OCI-LY7 (cell line): ENCODE measurements around the gene OR5AC2. TPM values are rescaled to one million over a fixed set of nuclear protein-coding genes. Genes with fewer than 3 reads are reported as not detected.

Source experiments
- BruUV-seq: library from RNA; stranded (reverse); fragments of 400-500 nt; replicated peaks from 2 replicates; lab custom pipeline; 2021; lab: Mats Ljungman, UMichigan
- CTCF ChIA-PET: fragments of 300-600 bp; sonication (Branson Sonifier 250); formaldehyde crosslinking; loops from one replicate; lab custom pipeline; 2022; ENCODE audit warnings: antibody characterized with exemption; ENCODE audit not compliant: unreplicated experiment; lab: Charles Lee
- POLR2A ChIA-PET: fragments of 300-600 bp; sonication (Branson Sonifier 250); formaldehyde crosslinking; loops from one replicate; lab custom pipeline; 2022; ENCODE audit warnings: antibody characterized with exemption; lab: Charles Lee
- DNase-seq: peaks from one replicate; pipeline ENCODE4 v3.0.0-alpha.2; 2015; ENCODE audit warnings: low spot score
- H2AFZ ChIP-seq: fragments of 200-600 bp; sonication (generic), shearing (Covaris generic); 2 replicates; pipeline ENCODE4 v1.6.1; 2014; ENCODE audit warnings: mild to moderate bottlenecking, antibody characterized with exemption, low read length, moderate library complexity
- H3K27ac ChIP-seq: fragments of 200-600 bp; sonication (generic); 2 replicates; pipeline ENCODE4 v1.5.1; 2014; ENCODE audit warnings: mixed run types, low read depth, mild to moderate bottlenecking, moderate library complexity, low read length, inconsistent platforms; ENCODE audit not compliant: poor library complexity, severe bottlenecking
- H3K36me3 ChIP-seq: fragments of 200-600 bp; sonication (generic); 2 replicates; pipeline ENCODE4 v1.6.1; 2014; ENCODE audit warnings: mild to moderate bottlenecking, antibody characterized with exemption, low read length, moderate library complexity, mixed read lengths; ENCODE audit not compliant: insufficient read depth
- H3K4me1 ChIP-seq: fragments of 200-600 bp; sonication (generic); 2 replicates; pipeline ENCODE4 v1.5.1; 2014; ENCODE audit warnings: mild to moderate bottlenecking, low read length; ENCODE audit not compliant: insufficient read depth, poor library complexity, severe bottlenecking
- H3K4me2 ChIP-seq: fragments of 200-600 bp; sonication (generic); 2 replicates; pipeline ENCODE4 v1.6.1; 2014; ENCODE audit warnings: mild to moderate bottlenecking, low read length
- H3K4me3 ChIP-seq: fragments of 200-600 bp; sonication (generic); 2 replicates; pipeline ENCODE4 v1.5.1; 2014; ENCODE audit warnings: mild to moderate bottlenecking, low read depth, low read length; ENCODE audit not compliant: poor library complexity, severe bottlenecking
- H3K79me2 ChIP-seq: fragments of 200-600 bp; sonication (generic); 2 replicates; pipeline ENCODE4 v1.6.1; 2016; ENCODE audit warnings: low read depth, mild to moderate bottlenecking, low read length, moderate library complexity, mixed read lengths; ENCODE audit not compliant: insufficient read depth
- H3K9me2 ChIP-seq: fragments of 200-600 bp; sonication (generic); 2 replicates; pipeline ENCODE4 v1.6.1; 2016; ENCODE audit warnings: mild to moderate bottlenecking, low read length, mixed read lengths; ENCODE audit not compliant: insufficient read depth
- H3K9me3 ChIP-seq: fragments of 200-600 bp; sonication (generic); 2 replicates; pipeline ENCODE4 v1.6.1; 2014; ENCODE audit warnings: mild to moderate bottlenecking, mixed run types, low read length, mixed read lengths
- H4K20me1 ChIP-seq: fragments of 200-600 bp; sonication (generic); 2 replicates; pipeline ENCODE4 v1.6.1; 2014; ENCODE audit warnings: mild to moderate bottlenecking, antibody characterized with exemption, low read length, moderate library complexity, mixed read lengths; ENCODE audit not compliant: insufficient read depth
- EZH2phosphoT487 ChIP-seq: fragments of 200-600 bp; sonication (generic); IDR thresholded peaks from 2 replicates; pipeline ENCODE4 v1.6.1; 2018; ENCODE audit warnings: low read depth, borderline replicate concordance, mild to moderate bottlenecking, mixed run types, antibody characterized with exemption, low read length, moderate library complexity, mixed read lengths
- intact Hi-C: fragments of 100-400 bp; cut with micrococcal nuclease; formaldehyde crosslinking; loops from one replicate; pipeline ENCODE4 v1.10.0; 2022; ENCODE audit not compliant: unreplicated experiment
- total RNA-seq, 2 experiments: library from RNA; depleted of rRNA in 1 of 2; stranded (reverse); fragments of >200 nt in 1 of 2; shearing (Covaris generic) in 1 of 2; gene quantifications; 2 replicates each; pipeline ENCODE4 v1.2.3, GENCODE V29; 2014 to 2022
- TF ChIP-seq, protein P1 (sequence below): fragments of 200-600 bp; sonication (generic); conservative IDR thresholded peaks from 2 replicates; pipeline ENCODE4 v1.5.1; 2014; ENCODE audit warnings: mild to moderate bottlenecking, antibody characterized with exemption, low read length, moderate library complexity, mixed read lengths

Gene OR5AC2
- total RNA-seq, 2 experiments from 2014 or later, result not detected

DNA sequence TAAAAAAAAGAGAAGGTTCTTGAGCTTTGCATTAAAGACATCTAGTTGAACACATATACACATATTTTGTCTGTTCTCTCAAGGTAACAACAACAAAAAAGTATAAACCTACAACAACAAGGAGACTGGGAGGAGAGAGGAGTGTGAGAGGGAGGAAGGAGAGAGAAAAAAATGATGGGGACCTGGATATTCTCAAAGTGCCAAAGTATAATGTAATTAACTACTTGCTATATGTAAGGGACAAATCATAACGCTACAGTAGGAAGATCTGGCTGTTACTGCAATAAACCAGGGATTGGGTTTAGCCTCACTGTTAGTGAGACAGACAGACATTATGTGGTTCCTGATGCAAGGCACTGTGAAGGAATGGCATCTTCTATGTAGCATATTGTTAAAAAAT, 37.7 kb upstream of the OR5AC2 start:
- no peak overlapping the region for H3K4me3 ChIP-seq
- ChIA-PET POLR2A (no interaction called here), CTCF (no interaction called here)
- no peaks in the 10 kb centered on the region for H3K9me3 ChIP-seq
- H3K9me2 ChIP-seq, result no peaks in the 10 kb centered on the region
- no peaks in the 10 kb centered on the region for H3K36me3 ChIP-seq
- H4K20me1 ChIP-seq, result no peaks in the 10 kb centered on the region; the same call in 1 of the 2 replicates
- H3K79me2 ChIP-seq, result no peaks in the 10 kb centered on the region
- TF ChIP-seq, protein P1, sequence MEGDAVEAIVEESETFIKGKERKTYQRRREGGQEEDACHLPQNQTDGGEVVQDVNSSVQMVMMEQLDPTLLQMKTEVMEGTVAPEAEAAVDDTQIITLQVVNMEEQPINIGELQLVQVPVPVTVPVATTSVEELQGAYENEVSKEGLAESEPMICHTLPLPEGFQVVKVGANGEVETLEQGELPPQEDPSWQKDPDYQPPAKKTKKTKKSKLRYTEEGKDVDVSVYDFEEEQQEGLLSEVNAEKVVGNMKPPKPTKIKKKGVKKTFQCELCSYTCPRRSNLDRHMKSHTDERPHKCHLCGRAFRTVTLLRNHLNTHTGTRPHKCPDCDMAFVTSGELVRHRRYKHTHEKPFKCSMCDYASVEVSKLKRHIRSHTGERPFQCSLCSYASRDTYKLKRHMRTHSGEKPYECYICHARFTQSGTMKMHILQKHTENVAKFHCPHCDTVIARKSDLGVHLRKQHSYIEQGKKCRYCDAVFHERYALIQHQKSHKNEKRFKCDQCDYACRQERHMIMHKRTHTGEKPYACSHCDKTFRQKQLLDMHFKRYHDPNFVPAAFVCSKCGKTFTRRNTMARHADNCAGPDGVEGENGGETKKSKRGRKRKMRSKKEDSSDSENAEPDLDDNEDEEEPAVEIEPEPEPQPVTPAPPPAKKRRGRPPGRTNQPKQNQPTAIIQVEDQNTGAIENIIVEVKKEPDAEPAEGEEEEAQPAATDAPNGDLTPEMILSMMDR, result no peak
- DNase-seq, result no peak
- intact Hi-C loops, result no loop called here
- H2AFZ ChIP-seq, result no peak overlapping the region
- no peak overlapping the region for H3K27ac ChIP-seq
- H3K4me1 ChIP-seq, result no peaks in the 10 kb centered on the region
- H3K4me2 ChIP-seq, result no peak overlapping the region
- no TSS peak for BruUV-seq

- Histone ChIP-seq H3K4me2 (no peak overlapping the region), H3K4me3 (no peak overlapping the region), H3K4me1 (no peaks in the 10 kb centered on the region), H2AFZ (no peak overlapping the region), H3K9me3 (no peaks in the 10 kb centered on the region), H3K79me2 (no peaks in the 10 kb centered on the region), H3K36me3 (no peaks in the 10 kb centered on the region), H4K20me1 (no peaks in the 10 kb centered on the region), H3K27ac (no peak overlapping the region), H3K9me2 (no peaks in the 10 kb centered on the region)
- ChIA-PET POLR2A (interaction anchor here (0.6 kb wide), 1 partner anchor 460 kb away, joined by 5 read pairs; no protein-coding TSS in a partner anchor), CTCF (no interaction called here)
- intact Hi-C loops, result no loop called here
- no peak for DNase-seq
- BruUV-seq, result no TSS peak
- TF ChIP-seq, protein P1, result no peak
- no peak for TF ChIP-seq EZH2phosphoT487
Observed at GRCh38 chr3:98056035-98056434, 30.9 kb upstream of the OR5AC2 start.

DNA sequence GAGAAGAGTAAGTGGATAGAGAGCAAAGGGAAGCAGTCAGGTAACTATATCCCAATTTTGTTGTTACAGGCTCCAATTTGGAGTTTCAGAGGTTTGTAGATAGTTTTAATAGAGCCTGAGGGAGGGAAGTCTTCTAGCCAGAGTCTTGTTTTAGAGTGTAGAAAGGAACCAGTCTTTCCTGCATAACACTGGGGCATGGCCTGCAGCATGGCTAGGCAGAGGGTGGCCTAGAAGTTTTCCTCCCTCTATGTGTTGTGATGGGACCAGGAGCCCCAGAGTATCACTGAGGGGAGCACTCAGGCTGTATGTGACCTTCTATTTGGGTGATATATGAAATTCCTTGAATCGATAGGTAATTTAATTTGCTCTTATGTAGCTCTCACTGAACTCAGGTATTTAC, 29.3 kb upstream of the OR5AC2 start:
- Histone ChIP-seq H2AFZ (no peak overlapping the region), H3K27ac (no peak overlapping the region), H3K4me3 (no peak overlapping the region), H3K9me2 (no peaks in the 10 kb centered on the region), H3K4me1 (no peaks in the 10 kb centered on the region), H3K79me2 (no peaks in the 10 kb centered on the region), H4K20me1 (no peaks in the 10 kb centered on the region), H3K36me3 (no peaks in the 10 kb centered on the region), H3K4me2 (no peak overlapping the region), H3K9me3 (no peaks in the 10 kb centered on the region)
- intact Hi-C loops, result no loop called here
- ChIA-PET POLR2A (interaction anchor here (0.7 kb wide), 1 partner anchor 930 kb away, joined by 3 read pairs; no protein-coding TSS in a partner anchor), CTCF (no interaction called here)
- no peak for TF ChIP-seq EZH2phosphoT487
- TF ChIP-seq, protein P1, result no peak
- BruUV-seq, result no TSS peak
- DNase-seq, result no peak
